HPDE6-E6E7 (cell line): ENCODE data around the gene KIF26A.

ENCODE experiments used
- DNase-seq: peaks from one replicate; pipeline ENCODE4 v3.0.0; 2011; ENCODE audit warnings: missing footprints; ENCODE audit errors: extremely low spot score

KIF26A gene

DNA sequence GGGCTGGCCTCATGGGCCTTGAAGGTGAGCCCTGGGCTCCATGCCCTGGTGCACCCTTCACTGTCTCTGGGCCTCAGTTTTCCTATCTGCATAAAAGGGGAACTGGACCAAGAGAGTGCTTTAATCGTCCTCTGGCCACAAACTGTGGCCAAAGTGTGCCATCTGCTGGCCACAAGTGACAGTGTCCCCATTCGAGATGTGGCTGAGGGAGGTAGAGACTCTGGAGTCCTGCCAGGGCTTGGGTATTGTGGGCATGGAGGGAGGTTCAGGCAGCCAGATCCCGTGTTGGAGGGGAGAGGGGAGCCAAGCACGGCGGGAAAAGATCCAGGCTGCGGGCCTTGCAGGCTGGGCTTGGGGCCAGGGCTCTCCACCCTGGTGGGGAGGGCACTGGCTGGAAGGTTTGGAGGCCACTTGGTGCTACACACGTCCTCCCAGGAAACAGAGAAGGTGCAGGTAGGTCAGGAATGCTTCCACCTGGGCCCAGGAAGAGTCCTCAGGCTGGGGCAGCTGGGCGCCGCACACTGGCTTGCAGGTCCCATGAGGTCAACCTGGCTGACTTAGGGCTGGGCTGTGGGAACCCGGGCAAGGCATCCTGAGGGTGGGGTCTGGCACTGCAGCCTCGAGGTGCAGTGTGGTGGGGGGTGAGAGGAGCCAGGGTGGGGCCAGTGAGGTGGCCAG, 7.3 kb upstream of the KIF26A start:
- peak; percentile 58 for DNase-seq

DNA sequence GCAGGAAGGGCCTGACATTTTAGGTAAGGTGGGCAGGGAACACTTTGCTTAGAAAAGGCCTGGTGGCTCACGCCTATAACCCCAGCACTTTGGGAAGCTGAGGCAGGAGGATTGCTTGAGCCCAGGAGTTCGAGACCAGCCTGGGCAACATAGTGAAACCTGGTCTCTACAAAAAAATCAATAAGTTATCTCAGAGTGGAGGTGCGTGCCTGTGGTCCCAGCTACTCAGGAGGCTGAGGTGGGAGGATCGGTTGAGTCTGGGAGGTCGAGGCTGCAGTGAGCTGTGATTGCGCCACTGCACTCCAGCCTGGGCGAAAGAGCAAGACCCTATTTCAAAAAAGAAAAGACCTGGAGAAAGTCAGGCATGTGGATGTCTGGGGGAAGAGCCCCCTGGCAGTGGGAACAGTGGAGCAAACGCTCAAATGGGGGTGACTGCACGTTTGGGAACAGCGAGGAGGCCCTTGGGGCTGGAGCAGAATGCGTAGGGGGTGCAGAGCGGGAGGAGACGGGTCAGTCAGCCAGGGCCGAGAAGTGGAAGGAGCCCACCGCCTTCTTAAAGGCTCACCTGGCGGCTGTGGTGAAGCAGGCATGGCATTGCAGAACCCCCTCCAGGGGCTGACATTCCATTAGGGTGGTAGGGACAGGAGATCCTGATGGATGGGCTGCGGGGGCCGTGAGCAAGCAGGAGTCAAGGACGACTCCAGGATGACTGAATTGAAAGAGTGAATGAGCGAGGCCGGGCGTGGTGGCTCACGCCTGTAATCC, 6.2 kb upstream of the KIF26A start:
- no peak for DNase-seq

DNA sequence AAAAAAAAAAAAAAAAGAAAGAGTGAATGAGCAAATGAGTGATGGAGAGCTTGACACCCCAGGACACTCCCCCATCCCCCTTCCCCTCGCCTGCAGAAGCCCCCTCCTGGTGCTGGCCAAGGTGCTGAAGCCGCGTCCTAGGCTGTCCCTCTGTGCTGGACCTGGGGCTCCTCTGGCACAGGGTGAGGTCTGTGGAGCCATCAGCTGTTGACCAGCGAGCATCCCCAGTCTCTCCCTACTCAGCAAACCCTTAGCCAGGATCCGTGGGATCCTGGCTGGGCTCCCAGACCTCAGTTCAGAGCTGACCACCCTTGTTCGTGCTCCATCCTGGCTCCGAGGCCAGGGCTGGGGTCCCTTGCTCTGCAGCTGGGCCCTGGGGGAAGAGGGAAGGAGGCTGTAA, 5.4 kb upstream of the KIF26A start:
- DNase-seq = no peak

- DNase-seq = no peak
Measured at GRCh38 chr14:104133496-104133895, 4.9 kb upstream of the KIF26A start.

- DNase-seq = no peak
Measured at GRCh38 chr14:104134061-104134965, 4.1 kb upstream of the KIF26A start.

- DNase-seq = no peak
Measured at GRCh38 chr14:104135121-104135903, 3.1 kb upstream of the KIF26A start.

DNA sequence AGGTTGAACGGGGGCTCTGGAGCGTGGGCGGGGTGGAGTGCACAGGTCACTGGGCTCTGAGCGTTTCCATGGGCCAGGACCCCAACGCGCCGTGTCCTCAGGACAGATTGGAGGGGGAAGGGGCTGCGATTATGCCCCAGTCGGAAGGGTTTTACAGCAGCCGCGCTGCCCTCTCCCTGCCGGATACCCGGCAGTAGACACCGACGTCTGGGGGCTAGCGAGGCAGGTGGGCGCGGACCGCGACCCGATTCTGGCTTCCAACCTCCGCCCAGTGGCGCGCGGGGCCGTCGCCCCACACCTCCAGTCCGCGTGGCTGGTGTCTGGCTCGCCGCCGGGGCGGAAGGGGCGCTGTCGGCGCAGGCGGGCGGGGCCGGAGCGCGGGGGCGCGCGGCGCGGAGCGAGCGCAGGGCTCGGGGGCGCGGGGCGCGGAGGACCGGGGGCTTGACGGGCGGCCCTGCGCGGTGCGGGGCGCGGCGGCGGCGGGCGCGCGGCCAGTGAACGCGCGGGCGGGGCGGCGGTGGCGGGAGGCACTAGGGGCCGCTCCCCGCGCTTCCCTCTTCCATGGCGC, 2.4 kb upstream of the KIF26A start:
- DNase-seq = no peak

DNA sequence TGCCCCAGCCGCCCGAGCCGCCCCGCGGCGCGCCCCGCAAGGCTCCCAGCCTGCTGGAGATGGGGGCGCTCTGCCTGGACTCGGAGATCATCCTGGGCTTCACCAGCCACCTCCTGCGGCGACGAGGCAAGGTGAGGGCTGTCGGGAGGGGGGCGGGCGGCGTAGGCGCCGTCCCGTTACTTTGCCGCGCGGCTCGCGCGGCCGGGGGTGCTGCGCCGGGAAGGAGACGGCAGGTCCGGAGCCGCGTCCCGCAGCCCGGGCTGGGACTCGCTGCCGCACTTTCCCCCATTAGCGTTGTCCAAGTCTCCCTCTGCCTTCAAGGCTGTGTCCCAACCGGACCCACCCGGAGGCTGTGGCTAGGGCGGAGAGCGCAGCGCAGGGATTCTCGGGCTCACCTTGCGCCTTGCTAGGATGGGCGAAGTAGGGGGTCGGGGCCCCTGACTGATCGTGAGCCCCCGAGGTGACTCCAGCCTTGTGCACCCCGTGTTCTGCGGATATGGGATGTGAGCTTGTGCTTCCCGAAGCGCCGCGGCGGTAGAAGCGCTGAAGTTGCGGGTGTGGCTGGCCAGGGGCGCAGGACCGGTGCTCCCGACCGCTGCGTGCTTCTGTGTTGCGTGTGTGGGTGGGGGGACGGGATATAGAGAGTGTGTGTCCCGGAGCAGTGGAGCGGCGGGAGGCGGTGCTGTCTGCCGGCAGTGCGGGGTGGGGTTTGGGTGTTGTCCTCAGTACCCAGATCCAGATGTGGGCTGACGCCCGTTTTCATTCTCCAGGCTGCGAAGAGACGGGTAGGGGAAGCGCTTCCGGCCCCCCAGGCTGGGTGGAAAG, 1.7 kb upstream of the KIF26A start:
- DNase-seq = no peak

GRCh38 chr14:104137297-104138097, 890 bp upstream of the KIF26A start:
- DNase-seq = peak; percentile 48

DNA sequence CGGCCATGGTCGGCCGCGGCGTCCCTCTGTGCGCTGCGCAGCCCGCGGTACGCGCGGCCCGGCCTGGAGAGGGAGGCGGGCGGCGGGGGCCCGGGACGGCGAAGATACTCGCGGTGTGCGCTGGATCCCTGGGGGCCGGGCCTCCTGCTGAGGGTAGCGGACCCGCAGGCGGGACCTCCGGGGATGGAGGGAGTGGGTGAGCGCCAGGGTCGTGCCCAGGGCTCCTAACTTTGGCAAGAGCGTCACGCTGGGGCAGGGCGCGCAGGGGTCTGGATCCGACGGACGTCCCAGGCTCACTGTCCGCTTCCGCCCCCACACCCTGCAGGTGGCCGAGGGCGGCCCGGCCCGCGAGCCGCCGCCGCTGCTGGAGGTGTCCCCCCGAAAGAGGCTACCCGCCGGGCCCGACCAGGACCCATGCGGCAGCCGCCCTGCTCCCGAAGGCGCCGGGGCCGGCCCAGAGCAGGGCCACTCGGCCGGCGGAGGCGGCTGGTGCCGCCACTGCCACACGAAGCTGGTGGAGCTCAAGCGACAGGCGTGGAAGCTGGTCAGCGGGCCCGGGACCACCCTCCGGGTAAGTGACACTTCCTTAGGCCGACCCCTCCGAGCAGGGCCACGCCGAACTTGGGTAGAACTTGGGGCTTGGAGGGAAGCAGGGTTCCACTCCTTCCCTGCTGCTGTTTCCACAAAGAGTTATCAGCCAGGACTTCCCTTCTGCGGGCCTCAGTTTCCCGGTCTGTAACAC, 502 bp downstream of the KIF26A start:
- no peak for DNase-seq

DNA sequence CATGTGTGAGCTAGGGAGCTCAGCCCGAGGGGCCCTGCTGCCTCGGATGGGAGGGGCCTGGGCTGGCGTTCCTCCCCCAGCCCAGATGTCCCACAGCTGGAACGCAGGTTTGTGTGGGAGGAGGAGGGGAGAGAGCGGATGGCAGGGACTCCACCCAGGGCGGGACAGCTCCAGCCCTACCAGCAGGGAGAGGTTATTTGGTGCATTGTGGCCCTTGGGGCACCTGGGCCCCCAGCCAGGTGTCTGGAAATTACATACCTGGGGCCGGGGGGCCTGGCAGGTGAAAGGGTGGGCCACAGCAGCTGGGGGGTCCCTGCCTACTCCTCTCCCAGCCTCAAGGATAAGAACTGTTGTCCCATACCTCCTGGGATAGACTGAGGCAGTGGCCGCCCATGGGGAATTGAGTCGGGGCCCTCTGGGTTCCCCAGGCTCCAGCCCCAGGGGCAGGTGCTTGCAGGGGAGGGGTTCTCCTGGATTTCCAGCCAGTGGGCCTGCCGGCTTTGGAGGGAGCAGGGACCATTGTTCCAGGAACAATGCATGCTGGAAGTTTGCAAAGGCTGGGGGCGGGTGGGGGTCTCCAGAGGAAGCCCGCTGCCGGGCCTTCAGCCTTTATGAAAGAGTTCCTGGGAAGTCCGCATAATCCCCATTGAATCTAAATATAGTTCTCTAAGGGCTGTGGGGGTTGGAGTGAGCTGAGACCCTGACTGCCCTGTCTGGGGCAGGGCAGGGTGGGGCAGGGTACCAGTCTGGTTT, 1.2 kb downstream of the KIF26A start:
- DNase-seq = no peak

- no peak for DNase-seq
Measured at GRCh38 chr14:104140213-104140462, 1.8 kb downstream of the KIF26A start.

DNA sequence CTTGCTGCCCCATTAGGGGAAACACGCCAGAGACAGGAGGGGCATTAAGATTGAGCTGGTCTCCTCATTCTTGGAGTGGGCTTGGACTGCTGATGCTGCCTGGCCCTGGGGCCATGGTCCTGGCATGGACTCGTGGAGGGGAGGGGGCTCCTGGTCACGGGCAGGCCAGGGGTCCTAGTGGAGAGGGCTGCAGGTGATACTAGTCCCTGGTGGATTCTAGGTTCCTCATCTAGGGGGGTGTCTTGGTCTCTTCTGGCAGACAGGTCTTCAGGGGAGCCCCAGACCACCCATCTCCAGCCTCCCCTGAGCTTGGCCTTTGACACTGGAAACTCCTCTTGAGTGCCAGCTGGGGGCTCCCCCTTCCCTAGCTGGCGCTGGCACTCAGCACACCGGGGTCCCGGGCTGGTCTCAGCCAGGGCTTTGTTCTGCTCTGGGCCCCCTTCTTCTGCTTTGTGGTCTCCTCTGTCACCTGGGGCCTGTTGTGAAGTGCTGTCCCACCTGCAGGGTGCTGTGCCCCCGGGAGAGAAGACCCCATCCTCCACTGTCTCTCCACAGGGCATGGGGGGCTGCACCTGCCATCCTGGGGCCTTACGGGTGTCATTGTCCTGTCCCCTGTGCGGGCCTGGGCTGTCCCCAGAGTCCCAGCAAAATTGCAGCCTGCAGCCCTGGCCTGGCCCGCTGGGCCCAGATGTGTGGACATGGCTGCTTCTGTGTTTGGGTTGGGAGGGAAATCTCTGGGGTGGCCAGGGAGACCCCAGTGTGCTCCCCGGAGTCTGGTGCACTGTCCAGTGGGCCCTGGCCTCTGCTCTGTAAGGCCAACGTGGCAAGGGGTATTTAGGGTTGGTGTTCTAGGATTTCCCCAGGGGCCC, 2.3 kb downstream of the KIF26A start:
- DNase-seq = no peak

DNA sequence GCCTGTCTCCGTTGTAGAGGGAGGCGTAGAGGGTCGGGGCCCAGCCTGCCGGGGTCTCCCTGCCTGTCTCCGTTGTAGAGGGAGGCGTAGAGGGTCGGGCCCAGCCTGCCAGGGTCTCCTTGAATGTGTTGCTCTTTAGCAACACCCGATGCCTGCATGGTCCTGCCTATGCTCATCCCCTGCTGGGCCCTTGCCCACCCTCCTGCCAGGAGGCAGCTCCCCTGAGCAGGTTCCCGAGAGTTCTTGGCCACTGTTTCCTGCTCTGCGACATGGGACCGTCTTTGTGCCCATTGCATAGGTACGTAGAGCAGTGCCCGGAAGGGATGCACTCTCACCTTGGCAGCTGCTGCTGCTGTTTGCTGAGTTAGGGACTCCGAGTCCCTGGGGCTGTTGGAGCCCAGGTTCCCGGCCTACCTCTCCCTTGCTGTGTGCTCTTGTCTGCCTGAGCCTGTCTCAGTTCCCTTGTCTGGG, 3.3 kb downstream of the KIF26A start:
- no peak for DNase-seq

DNA sequence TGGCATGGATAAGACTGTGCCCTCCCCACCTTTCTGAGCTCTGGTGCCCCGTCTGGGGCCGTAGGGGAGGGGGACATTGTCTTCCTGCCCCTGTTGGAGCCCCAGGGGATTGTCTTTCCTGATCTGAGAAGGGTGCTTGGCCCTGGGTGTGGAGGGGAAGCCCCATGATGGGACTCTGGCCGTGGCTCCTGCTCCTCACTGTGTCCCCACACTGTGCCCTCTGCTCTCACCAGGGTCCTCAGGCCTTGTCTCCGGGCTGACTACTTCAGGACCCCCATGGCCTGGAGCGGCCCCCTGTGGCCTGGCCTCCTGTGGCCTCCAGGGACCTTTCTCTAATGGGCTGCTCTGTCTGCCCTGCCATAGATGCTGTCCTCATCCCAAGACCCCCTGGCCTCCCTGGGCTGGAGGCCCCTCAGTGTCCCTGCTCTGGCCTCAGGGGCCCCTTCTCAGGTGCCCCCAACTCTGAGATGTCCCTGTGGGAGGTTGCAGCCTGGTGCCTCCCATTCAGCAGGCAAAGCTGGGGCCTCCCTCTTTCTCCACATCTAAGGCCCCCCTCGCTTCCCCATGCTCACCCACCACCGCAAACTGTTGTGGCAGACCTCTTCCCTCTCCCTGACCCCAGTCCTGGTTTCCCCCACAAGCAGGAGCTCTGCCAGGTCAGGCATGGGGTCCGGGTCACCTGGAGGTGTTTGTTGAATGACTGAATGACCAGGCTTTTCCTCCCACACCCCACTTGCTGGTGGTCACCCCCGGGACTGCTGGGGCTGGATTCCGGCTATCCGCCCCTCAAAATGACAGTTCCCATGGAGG, 4.0 kb downstream of the KIF26A start:
- DNase-seq = no peak

DNA sequence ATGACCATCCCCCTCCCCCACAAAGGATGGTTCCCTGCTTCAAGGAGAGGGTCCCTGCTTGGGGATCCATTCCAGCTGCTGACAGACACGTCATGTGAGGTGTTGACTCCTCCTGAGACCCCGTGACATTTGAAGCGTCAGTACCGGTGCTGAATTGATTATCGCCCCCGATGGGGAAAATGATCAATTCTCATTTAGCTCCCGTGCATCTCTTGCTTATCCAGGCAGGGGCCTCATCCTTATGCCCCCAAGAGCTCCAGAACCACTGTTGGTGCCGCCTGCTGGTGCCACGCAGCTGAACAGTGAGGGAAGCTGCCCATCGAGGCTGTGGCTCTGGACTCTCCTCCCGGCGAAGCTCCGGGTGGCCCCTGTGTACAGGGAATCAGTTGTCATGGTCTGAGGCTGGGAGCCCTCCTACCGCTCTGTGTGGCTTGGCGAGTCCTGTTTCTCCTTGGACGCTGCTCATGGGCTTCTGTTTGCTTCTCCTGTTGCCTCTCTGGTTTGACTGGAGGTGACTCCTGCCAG, 4.6 kb downstream of the KIF26A start:
- no peak for DNase-seq
